NK-92 treated with Interleukin-12 subunit alpha and Interleukin-12 subunit beta, amount 100 ng/mL, for 24 hours (cell line): Measurements from ENCODE around the gene TMEM123.
"Not testable (repeated sequence)": the region's sequence is repeated elsewhere in the genome, so short reads cannot be mapped to it uniquely, and the experiment has no call there.

Source experiments
- DNase-seq: peaks from one replicate; lab custom pipeline; 2025; lab: John Stamatoyannopoulos, UW

The TMEM123 gene

DNA sequence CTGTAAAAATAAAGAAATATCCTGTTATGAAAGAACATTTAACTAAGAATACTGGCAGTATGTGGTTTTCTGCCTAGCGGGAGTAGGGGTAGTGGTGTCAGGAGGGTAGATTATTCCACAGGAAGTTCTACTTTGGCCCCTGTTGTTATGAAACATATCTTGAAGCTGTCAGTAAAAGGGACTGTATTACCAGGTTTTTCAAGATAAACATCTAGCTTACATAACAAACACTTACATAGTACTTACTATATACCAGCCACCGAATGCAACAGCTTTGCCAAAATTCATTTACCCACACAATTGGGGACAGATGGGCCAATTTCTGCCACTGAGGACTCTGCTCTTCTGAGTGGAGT is 3.7 kb downstream of the TMEM123 start:
- DNase-seq = no peak

DNA sequence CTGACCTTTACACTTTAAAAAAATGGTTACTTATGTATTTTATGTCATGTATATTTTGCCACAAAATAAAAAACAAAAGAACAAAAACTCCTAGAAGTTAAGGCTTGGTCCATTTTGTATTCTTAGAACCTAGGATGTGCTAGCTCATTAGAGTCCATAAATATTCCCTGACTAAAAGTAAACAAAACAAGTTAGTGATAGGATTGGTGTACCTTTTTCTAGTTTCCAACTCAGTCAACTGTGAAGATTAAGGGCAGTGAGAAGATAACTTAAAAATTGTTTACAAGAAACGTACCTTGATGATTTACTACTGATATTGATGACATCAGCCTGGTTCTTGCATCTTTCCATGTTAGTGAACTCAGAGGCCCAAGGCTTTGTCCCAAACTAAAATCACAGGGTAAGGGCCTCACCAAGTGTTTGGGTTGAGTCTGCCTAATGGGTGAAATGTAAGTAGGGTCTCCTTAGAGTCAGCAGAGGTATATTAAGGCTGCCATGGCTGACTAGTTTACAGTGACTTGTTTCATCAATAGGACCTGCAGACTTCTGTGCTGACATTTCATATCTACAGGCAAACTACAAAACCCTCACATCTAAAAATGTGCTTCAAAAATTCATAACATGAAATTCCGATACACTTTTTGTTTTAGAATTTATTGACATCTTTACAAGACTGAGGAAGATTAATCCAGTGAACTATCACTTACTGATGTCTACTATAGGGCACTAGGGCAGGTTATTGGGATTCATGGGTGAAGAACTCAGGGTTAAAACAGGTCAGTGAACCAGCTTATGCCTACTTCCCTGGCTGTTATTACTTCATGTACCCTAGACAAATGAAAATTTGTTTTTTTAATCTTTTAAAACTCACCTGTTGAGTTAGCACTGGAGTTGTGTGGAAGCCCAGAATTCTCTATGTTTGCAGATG is 4.4 kb downstream of the TMEM123 start:
- no peak for DNase-seq

GRCh38 chr11:102447193-102447592 is 5.4 kb downstream of the TMEM123 start:
- no peak for DNase-seq

DNA sequence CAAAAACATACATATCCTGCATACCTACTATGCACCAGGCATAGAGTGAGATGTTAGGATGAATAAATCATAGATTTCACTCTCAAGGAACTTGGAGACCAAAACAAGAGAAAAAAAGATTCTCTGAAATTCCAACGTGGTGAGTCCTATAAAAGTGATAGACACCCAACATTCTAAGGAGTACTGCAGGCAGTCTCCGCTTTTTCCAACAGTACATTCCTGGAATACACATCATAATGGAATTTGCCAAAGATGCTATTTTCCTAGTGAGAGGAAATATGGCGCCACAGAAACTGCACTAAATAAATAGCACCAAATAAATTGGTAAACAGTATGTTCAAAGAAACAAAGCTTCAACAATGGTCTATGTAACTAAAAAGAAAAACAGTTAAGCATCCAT is 6.0 kb downstream of the TMEM123 start:
- DNase-seq = no peak

DNA sequence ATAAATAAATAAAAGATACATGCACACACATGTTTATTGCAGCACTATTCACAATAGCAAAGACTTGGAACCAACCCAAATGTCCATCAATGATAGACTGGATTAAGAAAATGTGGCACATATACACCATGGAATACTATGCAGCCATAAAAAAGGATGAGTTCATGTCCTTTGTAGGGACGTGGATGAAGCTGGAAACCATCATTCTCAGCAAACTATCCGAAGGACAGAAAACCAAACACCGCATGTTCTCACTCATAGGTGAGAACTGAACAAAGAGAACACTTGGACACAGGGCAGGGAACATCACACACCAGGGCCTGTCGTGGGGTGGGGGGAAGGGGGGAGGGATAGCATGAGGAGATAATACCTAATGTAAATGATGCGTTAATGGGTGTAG is 7.9 kb downstream of the TMEM123 start:
- DNase-seq = not testable (repeated sequence)

- not testable (repeated sequence) for DNase-seq
Observed at GRCh38 chr11:102444142-102444541, 8.4 kb downstream of the TMEM123 start.

DNA sequence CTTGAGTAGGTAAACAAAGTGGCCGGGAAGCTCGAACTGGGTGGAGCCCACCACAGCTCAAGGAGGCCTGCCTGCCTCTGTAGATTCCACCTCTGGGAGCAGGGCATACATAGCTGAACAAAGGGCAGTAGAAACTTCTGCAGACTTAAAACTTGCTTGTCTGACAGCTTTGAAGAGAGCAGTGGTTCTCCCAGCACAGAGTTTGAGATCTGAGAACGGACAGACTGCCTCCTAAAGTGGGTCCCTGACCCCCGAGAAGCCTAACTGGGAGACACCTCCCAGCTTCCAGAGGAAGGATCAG is 13.6 kb downstream of the TMEM123 start:
- DNase-seq = not testable (repeated sequence)

GRCh38 chr11:102438311-102439062 is 14.1 kb downstream of the TMEM123 start:
- no peak for DNase-seq

DNA sequence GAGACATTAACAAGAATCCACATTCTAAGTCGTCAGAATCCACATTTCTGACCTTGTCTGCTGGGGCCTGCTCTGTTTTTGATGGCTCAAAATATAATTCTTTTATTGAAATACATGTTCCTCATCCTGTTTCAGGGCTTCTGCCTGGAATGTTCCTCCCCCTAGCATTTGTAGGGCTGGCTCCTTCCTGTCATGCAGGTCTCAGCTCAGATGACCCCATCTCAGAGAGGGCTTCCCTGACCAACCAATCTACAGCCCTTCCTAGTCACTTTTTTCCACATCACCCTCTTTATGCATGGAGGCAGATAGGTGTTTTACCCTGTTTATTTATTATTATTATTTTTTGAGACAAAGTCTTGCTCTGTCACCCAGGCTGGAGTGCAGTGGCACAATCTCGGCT is 14.8 kb downstream of the TMEM123 start:
- DNase-seq = no peak

DNA sequence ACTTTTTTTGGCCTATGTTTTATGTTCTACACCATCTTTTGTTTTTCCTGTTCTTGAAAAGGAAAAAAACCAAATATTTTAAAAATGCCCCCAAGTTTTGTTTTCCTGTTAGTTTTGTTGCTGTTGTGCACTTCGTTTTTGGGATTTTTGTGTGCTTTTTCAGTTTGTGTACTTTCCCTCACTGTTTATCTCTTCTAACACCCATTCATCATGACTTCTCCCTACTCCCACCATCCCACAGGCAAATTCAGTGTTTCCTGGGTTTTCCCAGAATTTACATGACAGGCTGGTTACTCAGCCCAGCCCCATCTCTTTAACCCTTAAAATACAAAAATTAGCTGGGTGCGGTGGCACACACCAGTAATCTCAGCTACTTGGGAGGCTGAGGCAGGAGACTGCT is 15.6 kb downstream of the TMEM123 start:
- DNase-seq = no peak

DNA sequence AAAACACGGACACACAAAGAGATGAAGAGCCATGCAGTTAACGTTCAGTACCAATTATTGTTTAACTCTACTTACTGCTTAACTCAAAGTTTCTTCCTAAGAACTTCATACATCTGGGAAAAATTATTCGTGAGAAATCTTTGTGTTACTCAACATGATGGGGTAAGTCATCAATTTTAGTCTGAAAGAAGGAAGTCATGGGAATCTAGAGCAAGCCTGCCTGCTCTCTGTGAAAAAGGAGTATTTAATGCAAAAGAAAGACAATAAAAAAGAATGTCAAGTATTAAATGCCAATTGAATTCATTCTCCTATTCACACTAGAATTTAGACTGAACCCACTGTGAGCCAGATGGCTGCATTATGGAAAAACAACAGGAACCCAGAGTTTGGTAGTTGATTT is 16.0 kb downstream of the TMEM123 start:
- no peak for DNase-seq

- no peak for DNase-seq
Observed at GRCh38 chr11:102435688-102436087, 16.9 kb downstream of the TMEM123 start.

GRCh38 chr11:102433571-102433970 is 19.0 kb downstream of the TMEM123 start:
- not testable (repeated sequence) for DNase-seq

DNA sequence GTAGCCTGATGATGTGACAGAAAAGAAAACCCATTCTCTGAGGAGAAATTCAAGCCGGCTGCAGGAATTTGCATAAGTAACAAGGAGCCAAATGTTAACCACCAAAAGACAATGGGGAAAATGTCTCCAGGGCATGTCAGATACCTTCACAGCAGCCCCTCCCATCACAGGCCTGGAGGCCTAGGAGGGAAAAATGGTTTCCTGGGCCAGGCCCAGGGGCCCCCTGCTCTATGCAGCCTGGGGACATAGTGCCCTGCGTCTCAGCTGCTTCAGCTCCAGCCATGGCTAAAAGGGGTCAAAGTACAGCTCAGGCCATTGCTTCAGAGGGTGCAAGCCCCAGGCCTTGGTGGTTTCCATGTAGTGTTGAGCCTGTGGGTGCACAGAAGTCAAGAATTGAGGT is 20.0 kb downstream of the TMEM123 start:
- not testable (repeated sequence) for DNase-seq

DNA sequence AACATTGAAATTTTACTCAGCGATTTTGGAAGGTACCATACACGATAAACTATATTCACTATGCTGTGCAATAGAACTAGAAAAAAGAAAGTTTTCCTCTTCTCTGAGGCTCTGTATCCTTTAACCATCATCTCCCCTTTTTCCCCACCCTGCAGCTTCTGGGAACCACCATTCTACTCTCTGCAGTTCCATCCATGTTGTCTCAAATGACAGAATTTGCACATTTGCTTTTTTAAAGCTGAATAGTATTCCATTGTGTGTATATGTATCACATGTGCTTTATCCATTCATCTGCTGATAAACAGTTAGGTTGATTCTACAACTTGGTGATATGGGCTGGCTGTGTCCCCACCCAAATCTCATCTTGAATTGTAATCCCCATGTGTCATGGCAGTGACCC is 21.2 kb downstream of the TMEM123 start:
- DNase-seq = no peak

- no peak for DNase-seq
Observed at GRCh38 chr11:102430158-102430836, 22.3 kb downstream of the TMEM123 start.

GRCh38 chr11:102429691-102430090 is 22.9 kb downstream of the TMEM123 start:
- DNase-seq = no peak

DNA sequence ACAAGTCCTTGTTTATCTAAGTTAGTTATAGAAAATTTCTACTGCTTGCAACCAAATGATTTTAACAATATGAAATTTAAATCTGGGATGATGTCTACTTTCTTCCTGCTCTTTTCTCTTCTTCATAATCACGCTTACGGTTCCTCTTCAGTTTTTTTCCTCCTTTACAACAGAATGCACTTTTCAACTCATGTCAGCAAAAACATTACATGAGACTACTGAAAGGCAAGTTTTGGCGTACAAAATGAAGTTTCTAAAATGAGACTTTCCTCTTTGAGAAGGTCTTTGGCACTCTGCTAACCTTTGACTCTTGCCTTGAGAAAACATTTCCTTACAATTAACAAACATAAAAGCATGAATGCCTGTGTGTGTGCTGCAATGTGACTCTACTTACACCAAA is 23.3 kb downstream of the TMEM123 start:
- no peak for DNase-seq

DNA sequence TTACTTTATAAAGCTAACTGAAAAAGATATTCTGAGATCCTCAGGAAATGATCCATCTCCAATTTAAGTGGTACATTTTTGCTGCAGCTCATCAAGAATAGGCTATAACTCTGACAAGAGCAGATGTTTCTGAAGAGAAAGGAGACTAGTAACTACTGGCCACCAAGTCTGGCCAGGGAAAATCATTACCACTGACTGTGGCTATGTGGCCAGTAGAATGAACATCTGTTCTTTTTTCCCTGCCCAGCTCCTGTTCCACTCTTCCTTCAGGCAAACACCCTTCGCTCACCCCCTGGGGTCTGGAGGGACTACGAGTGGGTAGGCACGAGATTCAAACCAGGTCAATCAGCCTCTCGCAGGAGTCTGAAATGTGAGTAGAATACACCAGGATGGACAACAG is 23.9 kb downstream of the TMEM123 start:
- no peak for DNase-seq

DNA sequence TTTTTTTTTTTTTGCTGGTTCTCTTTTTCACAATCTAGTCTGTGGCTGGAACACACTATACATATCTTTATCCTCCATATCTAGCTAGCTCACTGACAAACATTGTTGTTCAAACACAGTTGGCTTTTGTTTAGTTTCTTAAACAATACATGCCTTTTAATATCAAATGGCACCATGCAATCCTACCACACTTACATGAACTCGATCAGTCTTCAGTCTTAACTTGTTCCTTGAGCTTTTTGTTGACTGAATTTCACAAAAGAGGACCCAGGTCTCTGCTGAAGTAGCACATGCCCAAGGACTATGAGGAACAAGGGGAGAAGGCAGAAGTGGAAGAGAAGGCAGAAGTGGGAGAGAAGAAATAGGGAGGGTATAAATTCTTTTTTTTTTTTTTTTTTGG is 25.5 kb downstream of the TMEM123 start:
- no peak for DNase-seq

DNA sequence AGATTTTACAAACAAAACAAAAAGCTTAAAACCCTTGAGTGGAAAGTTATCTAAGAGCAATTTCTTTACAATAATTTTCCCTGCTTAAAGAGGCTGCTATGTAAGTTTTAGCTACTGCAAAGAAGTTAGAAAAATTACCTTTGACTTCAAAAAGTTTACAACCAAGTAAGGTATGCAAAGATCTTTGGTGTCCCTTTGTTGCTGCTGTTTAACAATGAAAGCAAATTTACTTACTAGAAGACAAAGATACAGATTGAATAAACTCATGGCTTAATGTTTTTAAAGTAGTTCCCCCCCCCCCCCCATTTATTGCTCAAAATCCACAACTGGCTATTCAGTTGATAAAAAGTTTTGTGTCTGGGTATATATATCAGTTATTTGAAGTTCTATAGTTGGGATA is 26.0 kb downstream of the TMEM123 start:
- DNase-seq = no peak

DNA sequence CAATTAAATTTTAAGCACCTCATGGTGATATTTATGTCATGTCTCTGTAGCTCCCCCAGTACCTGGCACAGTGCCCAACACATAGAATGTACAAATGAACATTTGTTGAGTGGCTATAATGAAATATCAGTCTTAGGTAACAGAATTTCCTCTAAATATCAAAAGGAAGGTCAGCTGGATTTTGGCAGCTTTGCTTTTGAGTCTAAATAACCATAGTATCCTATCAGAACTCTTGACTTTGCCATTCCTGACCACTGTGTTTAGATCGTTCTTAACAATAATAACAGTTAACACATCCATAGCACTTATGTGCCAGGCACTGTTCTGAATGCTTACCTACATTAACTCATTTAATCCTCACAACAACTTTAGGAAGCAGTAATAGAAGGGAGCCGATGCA is 26.6 kb downstream of the TMEM123 start:
- no peak for DNase-seq

DNA sequence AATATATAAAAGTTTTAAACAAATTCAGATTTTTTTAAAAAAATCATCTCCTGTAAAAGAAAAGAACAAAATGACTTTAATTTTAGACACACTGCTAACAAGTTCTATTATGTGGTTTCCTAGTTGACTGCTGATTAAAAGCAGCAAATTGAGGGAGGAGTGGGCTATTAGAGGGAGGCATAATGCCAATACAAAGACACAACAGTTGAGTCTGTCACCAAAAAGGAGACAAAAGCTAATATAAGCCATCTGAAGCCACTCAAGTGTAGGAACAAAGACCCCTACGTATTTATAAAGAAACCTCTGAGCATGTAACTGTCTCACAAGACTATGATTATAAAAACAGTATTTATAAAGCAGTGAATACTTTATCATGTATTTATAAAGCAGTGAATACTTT is 28.6 kb downstream of the TMEM123 start:
- no peak for DNase-seq
